Astrocyte (in vitro differentiated cells and primary cell): ENCODE results near the gene MAP4K4. TPM values are rescaled to one million over a fixed set of nuclear protein-coding genes. Genes with fewer than 3 reads are reported as not detected.

Source experiments
- DNase-seq: peaks from one replicate; pipeline ENCODE4 v3.0.0-alpha.2; 2010; ENCODE audit warnings: low read depth
- FAIRE-seq: peaks from 2 replicates; lab custom pipeline; 2011; peaks lifted over from hg19 to GRCh38; lab: Jason Lieb, UNC
- H2AFZ ChIP-seq: 2 replicates; pipeline ENCODE4 v1.6.0; 2012; ENCODE audit warnings: low read depth, low read length, inconsistent platforms
- H3K27ac ChIP-seq: 2 replicates; pipeline ENCODE4 v1.5.1; 2011; ENCODE audit warnings: low read depth, low read length, inconsistent platforms
- H3K27me3 ChIP-seq: 2 replicates; pipeline ENCODE4 v1.6.0; 2011; ENCODE audit warnings: low read length, inconsistent platforms; ENCODE audit not compliant: insufficient read depth
- H3K36me3 ChIP-seq: 2 replicates; pipeline ENCODE4 v1.5.1; 2011; ENCODE audit warnings: low read length, inconsistent platforms; ENCODE audit not compliant: insufficient read depth
- H3K4me1 ChIP-seq: 2 replicates; pipeline ENCODE4 v1.5.1; 2011; ENCODE audit warnings: low read length, inconsistent platforms; ENCODE audit not compliant: insufficient read depth
- H3K4me2 ChIP-seq: 2 replicates; pipeline ENCODE4 v1.6.0; 2012; ENCODE audit warnings: low read length, inconsistent platforms
- H3K4me3 ChIP-seq: 2 replicates; pipeline ENCODE4 v1.5.1; 2011; ENCODE audit warnings: low read depth, mild to moderate bottlenecking, low read length, inconsistent platforms; ENCODE audit not compliant: insufficient read depth
- H3K79me2 ChIP-seq: 2 replicates; pipeline ENCODE4 v1.6.0; 2012; ENCODE audit warnings: mild to moderate bottlenecking, low read length, inconsistent platforms; ENCODE audit not compliant: insufficient read depth
- H3K9ac ChIP-seq: 2 replicates; pipeline ENCODE4 v1.6.0; 2012; ENCODE audit warnings: mild to moderate bottlenecking, low read length, inconsistent platforms
- H3K9me3 ChIP-seq: 2 replicates; pipeline ENCODE4 v1.5.1; 2012; ENCODE audit warnings: low read depth, mild to moderate bottlenecking, low read length, inconsistent platforms; ENCODE audit not compliant: insufficient read depth
- H4K20me1 ChIP-seq: 2 replicates; pipeline ENCODE4 v1.6.0; 2012; ENCODE audit warnings: low read length, inconsistent platforms; ENCODE audit not compliant: insufficient read depth
- H3K27ac Mint-ChIP-seq: one replicate; pipeline ENCODE4 v1.8.0; 2021; ENCODE audit warnings: mild to moderate bottlenecking, mixed read lengths; ENCODE audit not compliant: unreplicated experiment
- H3K27me3 Mint-ChIP-seq: one replicate; pipeline ENCODE4 v1.8.0; 2021; ENCODE audit warnings: low read depth, mixed read lengths; ENCODE audit not compliant: unreplicated experiment
- H3K36me3 Mint-ChIP-seq: one replicate; pipeline ENCODE4 v1.8.0; 2021; ENCODE audit warnings: low read depth, mixed read lengths; ENCODE audit not compliant: unreplicated experiment
- H3K4me1 Mint-ChIP-seq: one replicate; pipeline ENCODE4 v1.8.0; 2021; ENCODE audit warnings: low read depth, mixed read lengths; ENCODE audit not compliant: unreplicated experiment
- H3K4me3 Mint-ChIP-seq: one replicate; pipeline ENCODE4 v1.8.0; 2021; ENCODE audit warnings: mild to moderate bottlenecking, moderate library complexity, mixed read lengths; ENCODE audit not compliant: unreplicated experiment
- H3K9me3 Mint-ChIP-seq: one replicate; pipeline ENCODE4 v1.8.0; 2021; ENCODE audit warnings: mild to moderate bottlenecking, mixed read lengths; ENCODE audit not compliant: unreplicated experiment
- CTCF ChIP-seq: IDR thresholded peaks from 2 replicates; pipeline ENCODE4 v1.5.1; 2011; ENCODE audit warnings: low read depth, mild to moderate bottlenecking, inconsistent platforms, low read length, moderate library complexity; ENCODE audit not compliant: insufficient read depth
- EZH2 ChIP-seq: IDR thresholded peaks from 2 replicates; pipeline ENCODE4 v1.6.1; 2012; ENCODE audit warnings: mild to moderate bottlenecking, low read length, inconsistent platforms; ENCODE audit not compliant: insufficient read depth
- total RNA-seq: library from RNA; stranded (reverse); gene quantifications from 2 replicates; pipeline ENCODE4 v1.2.1, GENCODE V29; 2021

MAP4K4 gene
- total RNA-seq, 1 donor from 2014 or later = 231 TPM

- H3K4me3 Mint-ChIP-seq = no peak overlapping the region
- H3K36me3 ChIP-seq = no peaks in the 10 kb centered on the region
- H3K36me3 Mint-ChIP-seq = peaks cover 4% of the 10 kb centered on the region
- FAIRE-seq (no peak), DNase-seq (no peak)
- peaks cover 64% of the 10 kb centered on the region for H3K4me1 Mint-ChIP-seq
- H2AFZ ChIP-seq = no peak overlapping the region
- no peak for TF ChIP-seq CTCF
- TF ChIP-seq EZH2 = no peak
- H3K27ac Mint-ChIP-seq = peak overlapping the region; percentile 30
- no peaks in the 10 kb centered on the region for H3K27me3 Mint-ChIP-seq
- H3K4me1 ChIP-seq = peaks cover 41% of the 10 kb centered on the region
- no peak overlapping the region for H3K4me2 ChIP-seq
- H3K27me3 ChIP-seq = no peaks in the 10 kb centered on the region
- H3K9me3 Mint-ChIP-seq = no peaks in the 10 kb centered on the region
- no peak overlapping the region for H3K9ac ChIP-seq
- no peak overlapping the region for H3K27ac ChIP-seq
- peaks cover 100% of the 10 kb centered on the region for H3K79me2 ChIP-seq
- peaks cover 87% of the 10 kb centered on the region for H4K20me1 ChIP-seq
- no peaks in the 10 kb centered on the region for H3K9me3 ChIP-seq
- no peak overlapping the region for H3K4me3 ChIP-seq
Measured at GRCh38 chr2:101815154-101815553, 117.6 kb downstream of the MAP4K4 start.

GRCh38 chr2:101815739-101816391 lies 118.4 kb downstream of the MAP4K4 start:
- H3K27me3 Mint-ChIP-seq = no peaks in the 10 kb centered on the region
- Histone ChIP-seq H3K9me3 (no peaks in the 10 kb centered on the region), H3K4me1 (peaks cover 48% of the 10 kb centered on the region), H3K27ac (no peak overlapping the region), H3K9ac (no peak overlapping the region), H4K20me1 (peaks cover 91% of the 10 kb centered on the region), H2AFZ (no peak overlapping the region), H3K36me3 (no peaks in the 10 kb centered on the region), H3K4me3 (no peak overlapping the region), H3K79me2 (peaks cover 100% of the 10 kb centered on the region), H3K27me3 (no peaks in the 10 kb centered on the region), H3K4me2 (peak overlapping the region; percentile 42)
- FAIRE-seq (no peak), DNase-seq (peak; percentile 25)
- no peak overlapping the region for H3K4me3 Mint-ChIP-seq
- H3K9me3 Mint-ChIP-seq = no peaks in the 10 kb centered on the region
- peaks cover 69% of the 10 kb centered on the region for H3K4me1 Mint-ChIP-seq
- TF ChIP-seq CTCF = no peak
- no peak for TF ChIP-seq EZH2
- H3K36me3 Mint-ChIP-seq = peaks cover 4% of the 10 kb centered on the region
- peak overlapping the region; percentile 30 for H3K27ac Mint-ChIP-seq

DNA sequence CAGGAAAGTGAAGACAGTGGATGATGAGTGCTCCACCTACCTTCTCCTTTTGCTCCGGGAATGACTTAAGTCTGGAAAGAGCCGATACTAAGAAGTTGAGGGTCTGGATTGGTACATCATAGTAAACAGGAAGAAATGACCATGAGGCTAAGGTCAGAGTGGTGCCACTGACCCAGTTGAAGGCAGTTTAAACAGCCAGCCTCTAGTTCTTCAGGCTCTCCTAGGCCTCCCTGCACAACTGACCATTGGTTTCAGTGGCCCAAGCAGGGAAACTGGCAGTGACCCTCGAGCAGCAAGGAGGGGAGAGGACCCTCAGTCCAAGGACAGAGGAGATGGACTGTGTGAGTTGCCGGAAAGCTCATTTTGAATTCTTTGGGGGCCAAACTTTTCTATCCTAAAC lies 119.1 kb downstream of the MAP4K4 start:
- no peak overlapping the region for H3K4me3 Mint-ChIP-seq

More for the DNA sequence above, 119.1 kb downstream of the MAP4K4 start:
- Histone ChIP-seq H3K9ac (no peak overlapping the region), H3K4me1 (peaks cover 47% of the 10 kb centered on the region), H4K20me1 (peaks cover 94% of the 10 kb centered on the region), H3K36me3 (no peaks in the 10 kb centered on the region), H3K4me2 (no peak overlapping the region), H3K27me3 (no peaks in the 10 kb centered on the region), H3K79me2 (peaks cover 100% of the 10 kb centered on the region), H2AFZ (no peak overlapping the region), H3K27ac (no peak overlapping the region), H3K9me3 (no peaks in the 10 kb centered on the region), H3K4me3 (no peak overlapping the region)
- DNase-seq (no peak), FAIRE-seq (no peak)
- Mint-ChIP-seq H3K27me3 (no peaks in the 10 kb centered on the region), H3K36me3 (peaks cover 4% of the 10 kb centered on the region), H3K4me1 (peaks cover 72% of the 10 kb centered on the region), H3K9me3 (no peaks in the 10 kb centered on the region), H3K27ac (no peak overlapping the region)
- TF ChIP-seq CTCF (no peak), EZH2 (no peak)
